H1 (cell line): Measurements from ENCODE around the gene TSKS. TPM values are rescaled to one million over a fixed set of nuclear protein-coding genes. Genes with fewer than 3 reads are reported as not detected.
A peak's percentile ranks its signal among the peaks of the same experiment; 100 is the strongest.

Source experiments
- CTCF ChIA-PET: fragments of 300-600 bp; sonication (Branson Sonifier 250); formaldehyde crosslinking; loops from one replicate; lab custom pipeline; 2021; ENCODE audit not compliant: partially characterized antibody; lab: Charles Lee
- POLR2A ChIA-PET: fragments of 300-600 bp; sonication (Branson Sonifier 250); formaldehyde crosslinking; loops from one replicate; lab custom pipeline; 2021; ENCODE audit warnings: inconsistent platforms; ENCODE audit not compliant: partially characterized antibody; lab: Charles Lee
- DNase-seq, 2 experiments: peaks; one replicate each; pipeline versions ENCODE4 v3.0.0 to v3.0.0-alpha.2; 2010 to 2022; ENCODE audit warnings: low spot score in 2 of 2, low read depth in 1 of 2, mixed read lengths in 1 of 2
- FAIRE-seq: peaks from 2 replicates; lab custom pipeline; 2011; peaks lifted over from hg19 to GRCh38; lab: Jason Lieb, UNC
- H2AFZ ChIP-seq: 2 replicates; pipeline ENCODE4 v1.8.1; 2012; ENCODE audit warnings: low read length, inconsistent platforms
- H2AK5ac ChIP-seq: 2 replicates; pipeline ENCODE4 v1.6.1; 2013; ENCODE audit warnings: low read depth, low read length
- H2BK120ac ChIP-seq: replicated peaks from 2 replicates; pipeline ENCODE3; 2013; ENCODE audit warnings: low read depth, low read length, inconsistent platforms
- H2BK12ac ChIP-seq: 2 replicates; pipeline ENCODE4 v1.6.1; 2013; ENCODE audit warnings: low read depth, low read length
- H2BK15ac ChIP-seq: 2 replicates; pipeline ENCODE4 v1.6.1; 2013; ENCODE audit warnings: low read length
- H2BK20ac ChIP-seq: 2 replicates; pipeline ENCODE4 v1.6.1; 2013; ENCODE audit warnings: low read length
- H2BK5ac ChIP-seq: 2 replicates; pipeline ENCODE4 v1.6.1; 2013; ENCODE audit warnings: low read depth, low read length
- H3K14ac ChIP-seq: 2 replicates; pipeline ENCODE4 v1.6.1; 2013; ENCODE audit warnings: inconsistent platforms; ENCODE audit not compliant: insufficient read length
- H3K18ac ChIP-seq: 2 replicates; pipeline ENCODE4 v1.6.1; 2013; ENCODE audit warnings: low read length; ENCODE audit errors: extremely low read depth
- H3K23ac ChIP-seq: 2 replicates; pipeline ENCODE4 v1.6.1; 2013; ENCODE audit warnings: inconsistent platforms; ENCODE audit not compliant: insufficient read length
- H3K23me2 ChIP-seq: 2 replicates; pipeline ENCODE4 v1.6.1; 2013; ENCODE audit warnings: low read depth, low read length
- H3K27ac ChIP-seq: 2 replicates; pipeline ENCODE4 v1.6.1; 2011; ENCODE audit warnings: low read depth, low read length, inconsistent platforms
- H3K27me3 ChIP-seq, 4 experiments: replicated peaks in 1 of 4; 1 replicate in 1 of 4; 2 replicates in 3 of 4; pipeline versions ENCODE4 v1.6.1 to v1.8.1; 2011 to 2013; ENCODE audit warnings: low read length in 3 of 4, mild to moderate bottlenecking in 3 of 4, inconsistent platforms in 2 of 4, mixed read lengths in 2 of 4, moderate library complexity in 1 of 4; ENCODE audit not compliant: control insufficient read depth in 3 of 4, insufficient read depth in 3 of 4; ENCODE audit errors: extremely low read depth in 1 of 4
- H3K36me3 ChIP-seq, 4 experiments: 2 replicates each; pipeline versions ENCODE4 v1.6.1 to v1.8.1; 2011 to 2013; ENCODE audit warnings: mild to moderate bottlenecking in 4 of 4, low read length in 3 of 4, moderate library complexity in 2 of 4, control low read depth in 1 of 4, inconsistent platforms in 1 of 4; ENCODE audit not compliant: insufficient read depth in 4 of 4, control insufficient read depth in 2 of 4
- H3K4ac ChIP-seq: replicated peaks from 2 replicates; pipeline ENCODE3; 2013; ENCODE audit warnings: low read length, low read depth, mixed read lengths, inconsistent platforms; ENCODE audit not compliant: insufficient read length
- H3K4me1 ChIP-seq, 4 experiments: replicated peaks in 1 of 4; 1 replicate in 1 of 4; 2 replicates in 3 of 4; pipeline versions ENCODE4 v1.6.1 to v1.8.1; 2011 to 2013; ENCODE audit warnings: low read length in 3 of 4, inconsistent platforms in 2 of 4, mixed read lengths in 1 of 4; ENCODE audit not compliant: insufficient read depth in 4 of 4, control insufficient read depth in 3 of 4
- H3K4me2 ChIP-seq, 2 experiments: 2 replicates each; pipeline versions ENCODE4 v1.6.1 to v1.8.1; 2011 to 2013; ENCODE audit warnings: low read depth in 2 of 2, low read length in 2 of 2, control low read depth in 1 of 2, inconsistent platforms in 1 of 2, mild to moderate bottlenecking in 1 of 2; ENCODE audit not compliant: insufficient read depth in 1 of 2
- H3K4me3 ChIP-seq, 4 experiments: fragments of 200-600, 300-600 bp in 1 of 4; sonication (generic), shearing (Covaris generic), sonication (Bioruptor Twin) in 1 of 4; 2 replicates each; pipeline versions ENCODE4 v1.5.1 to v1.8.1; 2011 to 2016; ENCODE audit warnings: low read length in 4 of 4, low read depth in 3 of 4, control low read depth in 2 of 4, inconsistent platforms in 2 of 4, mild to moderate bottlenecking in 2 of 4, mixed read lengths in 1 of 4, moderate library complexity in 1 of 4; ENCODE audit not compliant: insufficient read depth in 2 of 4; ENCODE audit errors: extremely low read depth in 1 of 4
- H3K56ac ChIP-seq: replicated peaks from 2 replicates; pipeline ENCODE3; 2013; ENCODE audit warnings: low read depth, mild to moderate bottlenecking, mixed read lengths, low read length, inconsistent platforms; ENCODE audit not compliant: insufficient read length
- H3K79me1 ChIP-seq: 2 replicates; pipeline ENCODE4 v1.6.1; 2013; ENCODE audit warnings: low read depth, low read length, control low read depth
- H3K79me2 ChIP-seq, 2 experiments: 2 replicates each; pipeline versions ENCODE4 v1.6.1 to v1.8.1; 2012 to 2013; ENCODE audit warnings: low read length in 2 of 2, mild to moderate bottlenecking in 2 of 2, inconsistent platforms in 1 of 2; ENCODE audit not compliant: insufficient read depth in 2 of 2, control insufficient read depth in 1 of 2
- H3K9ac ChIP-seq, 4 experiments: replicated peaks in 1 of 4; 1 replicate in 1 of 4; 2 replicates in 3 of 4; pipeline versions ENCODE4 v1.6.1 to v1.8.1; 2011 to 2013; ENCODE audit warnings: low read depth in 3 of 4, low read length in 3 of 4, control low read depth in 2 of 4, mild to moderate bottlenecking in 2 of 4, moderate library complexity in 2 of 4, inconsistent platforms in 1 of 4; ENCODE audit errors: extremely low read depth in 1 of 4
- H3K9me3 ChIP-seq, 2 experiments: 2 replicates each; pipeline versions ENCODE4 v1.6.1 to v1.8.1; 2012 to 2013; ENCODE audit warnings: mild to moderate bottlenecking in 2 of 2, moderate library complexity in 2 of 2, control low read depth in 1 of 2, inconsistent platforms in 1 of 2, low read depth in 1 of 2, low read length in 1 of 2, mixed read lengths in 1 of 2; ENCODE audit not compliant: insufficient read depth in 2 of 2
- H4K20me1 ChIP-seq, 2 experiments: replicated peaks in 1 of 2; 2 replicates each; pipeline versions ENCODE3 to v1.8.1; 2011 to 2013; ENCODE audit warnings: inconsistent platforms in 2 of 2, low read length in 2 of 2, mild to moderate bottlenecking in 1 of 2; ENCODE audit not compliant: insufficient read depth in 2 of 2, control insufficient read depth in 1 of 2
- H4K5ac ChIP-seq: 2 replicates; pipeline ENCODE4 v1.6.1; 2013; ENCODE audit warnings: low read length, low read depth, mixed read lengths, inconsistent platforms; ENCODE audit not compliant: insufficient read length
- H4K8ac ChIP-seq: 2 replicates; pipeline ENCODE4 v1.8.0; 2013; ENCODE audit warnings: mild to moderate bottlenecking, moderate library complexity, low read length, inconsistent platforms; ENCODE audit not compliant: insufficient read depth; ENCODE audit errors: extremely low read depth
- H4K91ac ChIP-seq: replicated peaks from 2 replicates; pipeline ENCODE3; 2013; ENCODE audit warnings: low read length, mixed read lengths, inconsistent platforms; ENCODE audit not compliant: insufficient read length
- KDM4A ChIP-seq: IDR thresholded peaks from one replicate; pipeline ENCODE4 v1.7.1; 2012; ENCODE audit warnings: low read depth, mild to moderate bottlenecking, moderate library complexity, low read length, inconsistent platforms; ENCODE audit not compliant: severe bottlenecking
- SP2 ChIP-seq: IDR thresholded peaks from 2 replicates; pipeline ENCODE4 v1.6.1; 2012; ENCODE audit warnings: mild to moderate bottlenecking, low read length, inconsistent platforms
- TEAD4 ChIP-seq: IDR thresholded peaks from 2 replicates; pipeline ENCODE4 v1.6.1; 2012; ENCODE audit warnings: low read depth, low read length, inconsistent platforms, mixed read lengths
- WGBS, 2 experiments: shearing (Covaris generic) in 1 of 2; methylation state at CpG; one replicate each; pipeline versions ENCODE4 v1.1.6 to v1.1.7; 2013 to 2015; ENCODE audit warnings: low lambda C conversion rate in 2 of 2, mixed read lengths in 2 of 2, inconsistent platforms in 1 of 2, low coverage in 1 of 2, missing lambda C conversion rate in 1 of 2; ENCODE audit not compliant: insufficient replicate concordance in 2 of 2, insufficient coverage in 1 of 2, insufficient read length in 1 of 2; ENCODE audit errors: extremely low coverage in 1 of 2, missing lambda C conversion rate in 1 of 2; 5-methylcytosine and 5-hydroxymethylcytosine counted together
- polyA plus RNA-seq, 7 experiments: library from polyadenylated mRNA; depleted of rRNA in 3 of 7; stranded (reverse) in 5 of 7; unstranded in 2 of 7; fragments of >200 nt in 5 of 7; fragments of 200-250 nt in 2 of 7; gene quantifications; 1 replicate in 5 of 7; 2 replicates in 1 of 7; 4 replicates in 1 of 7; pipeline versions ENCODE4 v1.2.1 to v1.2.3, GENCODE V29; 2011 to 2013; ENCODE audit warnings: missing spikeins in 2 of 7, mixed read lengths in 2 of 7
- total RNA-seq: library from RNA; stranded (reverse); fragmentation: NEBNext Ultra II Directional; extraction: Animal tissue kit (Norgen Biotek cat#: 25700); gene quantifications from 2 replicates; pipeline ENCODE4 v1.2.1, GENCODE V29; 2021
- TF ChIP-seq, protein P1 (sequence below): IDR thresholded peaks from 2 replicates; pipeline ENCODE4 v1.6.1; 2012; ENCODE audit warnings: low read length, inconsistent platforms
- TF ChIP-seq, protein P2 (sequence below): IDR thresholded peaks from 2 replicates; pipeline ENCODE4 v1.6.1; 2012; ENCODE audit warnings: inconsistent platforms

TSKS gene
- total and polyA plus RNA-seq, 2 of the 8 experiments (the other 6 are each of a cell fraction or from before 2014, with no cell fraction given), result 0.21 TPM; not detected in 1

DNA sequence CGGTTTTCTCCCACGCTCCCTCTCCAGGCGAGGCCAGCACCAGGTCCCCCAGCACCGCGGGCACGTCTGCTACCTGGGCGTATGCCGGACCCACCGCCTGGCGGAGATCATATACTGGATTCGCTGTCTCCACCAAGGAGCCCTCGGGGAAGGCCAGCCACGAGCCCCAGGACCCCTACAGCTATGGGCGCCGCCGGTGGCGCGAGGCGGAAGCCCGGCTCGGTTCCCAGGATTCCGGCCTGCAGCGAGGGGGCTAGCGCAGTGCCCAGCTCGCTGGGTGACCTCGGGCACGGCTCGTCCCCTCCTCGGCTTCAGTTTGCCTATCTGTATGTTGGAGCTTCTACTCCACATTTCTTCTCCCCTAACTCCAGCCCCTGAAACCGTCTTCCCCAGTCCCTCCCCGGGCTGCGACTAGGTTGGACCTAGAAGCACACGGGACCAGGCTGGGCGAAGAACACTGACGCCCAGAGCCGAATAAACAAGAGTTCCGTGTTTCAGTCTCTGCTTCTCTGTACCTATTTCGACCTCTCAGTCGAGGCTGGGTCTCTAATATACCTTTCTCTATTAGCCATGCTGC lies 72.9 kb downstream of the TSKS start:
- peak overlapping the region; percentile 93 to 99 for H3K4me2 ChIP-seq
- DNase-seq (no peak), FAIRE-seq (no peak)
- POLR2A ChIA-PET, result interaction anchor here (0.5 to 12.2 kb wide), 38 partner anchors 10 to 194 kb away, joined by 3 to 168 read pairs (median 4); partner anchors contain the start of genes AKT1S1, AP2A1, BCL2L12 and FUZ
- H3K14ac ChIP-seq, result no peak overlapping the region
- 2% methylated on average over 39 of the region's 39 CpGs; no CpG with 5 or more reads in 1 of the 2 experiments for WGBS, 2 experiments
- H3K23ac ChIP-seq, result no peak overlapping the region
- no peak overlapping the region for H2BK20ac ChIP-seq
- H3K23me2 ChIP-seq, result peaks cover 20% of the 10 kb centered on the region
- CTCF ChIA-PET, result interaction anchor here (0.6 to 3.4 kb wide), 12 partner anchors 9 to 160 kb away, joined by 3 to 11 read pairs (median 4); partner anchors contain the start of genes IRF3 and PTOV1
- H2BK120ac ChIP-seq, result peak overlapping the region; percentile 10
- peak overlapping the region; percentile 88 to 94 (median 92) for H3K4me3 ChIP-seq
- peak overlapping the region; percentile 68 for H3K18ac ChIP-seq
- no peak for TF ChIP-seq SP2
- TF ChIP-seq, protein P1, sequence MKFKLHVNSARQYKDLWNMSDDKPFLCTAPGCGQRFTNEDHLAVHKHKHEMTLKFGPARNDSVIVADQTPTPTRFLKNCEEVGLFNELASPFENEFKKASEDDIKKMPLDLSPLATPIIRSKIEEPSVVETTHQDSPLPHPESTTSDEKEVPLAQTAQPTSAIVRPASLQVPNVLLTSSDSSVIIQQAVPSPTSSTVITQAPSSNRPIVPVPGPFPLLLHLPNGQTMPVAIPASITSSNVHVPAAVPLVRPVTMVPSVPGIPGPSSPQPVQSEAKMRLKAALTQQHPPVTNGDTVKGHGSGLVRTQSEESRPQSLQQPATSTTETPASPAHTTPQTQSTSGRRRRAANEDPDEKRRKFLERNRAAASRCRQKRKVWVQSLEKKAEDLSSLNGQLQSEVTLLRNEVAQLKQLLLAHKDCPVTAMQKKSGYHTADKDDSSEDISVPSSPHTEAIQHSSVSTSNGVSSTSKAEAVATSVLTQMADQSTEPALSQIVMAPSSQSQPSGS, result 0 out of 2 replicates have a peak, but pooled peaks have one; percentile 8
- no peak for TF ChIP-seq TEAD4
- TF ChIP-seq, protein P2, sequence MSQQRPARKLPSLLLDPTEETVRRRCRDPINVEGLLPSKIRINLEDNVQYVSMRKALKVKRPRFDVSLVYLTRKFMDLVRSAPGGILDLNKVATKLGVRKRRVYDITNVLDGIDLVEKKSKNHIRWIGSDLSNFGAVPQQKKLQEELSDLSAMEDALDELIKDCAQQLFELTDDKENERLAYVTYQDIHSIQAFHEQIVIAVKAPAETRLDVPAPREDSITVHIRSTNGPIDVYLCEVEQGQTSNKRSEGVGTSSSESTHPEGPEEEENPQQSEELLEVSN, result 0 out of 2 replicates have a peak, but pooled peaks have one; percentile 20
- TF ChIP-seq KDM4A, result peak; percentile 49
- H3K79me1 ChIP-seq, result peaks cover 6% of the 10 kb centered on the region; the same call in 1 of the 2 replicates
- H2BK5ac ChIP-seq, result peak overlapping the region; percentile 84
- H2AFZ ChIP-seq, result no peak overlapping the region
- no peaks in the 10 kb centered on the region for H3K9me3 ChIP-seq
- peak overlapping the region; percentile 57; the same call in 1 of the 2 replicates for H3K27ac ChIP-seq
- no peak overlapping the region for H4K91ac ChIP-seq
- H2BK15ac ChIP-seq, result peak overlapping the region; percentile 72; the same call in 1 of the 2 replicates
- 0 out of 2 replicates have a peak overlapping the region, but pooled peaks have one; percentile 60 for H2BK12ac ChIP-seq
- no peak overlapping the region for H4K8ac ChIP-seq
- peak overlapping the region; percentile 52 to 91 (median 84) for H3K9ac ChIP-seq
- H3K4me1 ChIP-seq, result peaks cover 0 to 25% (median 13%) of the 10 kb centered on the region in 4 experiments; a peak in 6 of 7 replicates
- H2AK5ac ChIP-seq, result no peak overlapping the region; the same call in 1 of the 2 replicates
- peaks cover 7 to 25% of the 10 kb centered on the region in 2 experiments for H4K20me1 ChIP-seq
- no peaks in the 10 kb centered on the region for H3K27me3 ChIP-seq
- peaks cover 0 to 12% of the 10 kb centered on the region in 2 experiments; a peak in 1 of 4 replicates for H3K79me2 ChIP-seq
- H3K36me3 ChIP-seq, result peaks cover 10 to 31% (median 18%) of the 10 kb centered on the region in 4 experiments
- peak overlapping the region; percentile 63 for H3K56ac ChIP-seq
- no peak overlapping the region for H4K5ac ChIP-seq
- H3K4ac ChIP-seq, result peak overlapping the region; percentile 94
